Activated CD4-positive, alpha-beta T cell treated with anti-CD3 and anti-CD28 coated beads, Interleukin-2, Interleukin-4, amounts not matched to agents 100 ng/mL and 50 ng/mL, durations not matched to agents 16 hours and 8 hours (primary cell): Measurements from ENCODE around the gene TBX4.
"Not testable (repeated sequence)": the region's sequence is repeated elsewhere in the genome, so short reads cannot be mapped to it uniquely, and the experiment has no call there.

Experiments
- DNase-seq: peaks from one replicate; pipeline ENCODE4 v3.0.0-alpha.2; 2020; ENCODE audit warnings: low spot score

Gene TBX4

DNA sequence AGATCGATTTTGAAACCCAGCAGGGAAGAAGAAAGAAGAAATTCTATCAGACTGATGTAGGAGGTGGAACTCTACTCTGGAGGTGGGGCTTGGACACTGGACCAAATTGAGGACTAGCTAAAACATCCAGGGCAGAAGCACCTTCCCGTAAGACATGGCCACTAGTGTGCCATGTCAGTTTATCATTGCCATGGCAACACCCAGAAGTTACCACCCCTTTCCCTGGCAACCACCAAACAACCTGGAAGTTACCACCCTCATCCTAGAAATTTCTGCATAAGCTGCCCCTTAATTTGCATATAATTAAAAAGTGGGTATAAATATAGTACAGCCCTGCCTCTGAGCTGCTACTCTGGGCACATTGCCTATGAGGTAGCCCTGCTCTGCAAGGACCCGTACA lies 72.1 kb downstream of the TBX4 start:
- DNase-seq = no peak

DNA sequence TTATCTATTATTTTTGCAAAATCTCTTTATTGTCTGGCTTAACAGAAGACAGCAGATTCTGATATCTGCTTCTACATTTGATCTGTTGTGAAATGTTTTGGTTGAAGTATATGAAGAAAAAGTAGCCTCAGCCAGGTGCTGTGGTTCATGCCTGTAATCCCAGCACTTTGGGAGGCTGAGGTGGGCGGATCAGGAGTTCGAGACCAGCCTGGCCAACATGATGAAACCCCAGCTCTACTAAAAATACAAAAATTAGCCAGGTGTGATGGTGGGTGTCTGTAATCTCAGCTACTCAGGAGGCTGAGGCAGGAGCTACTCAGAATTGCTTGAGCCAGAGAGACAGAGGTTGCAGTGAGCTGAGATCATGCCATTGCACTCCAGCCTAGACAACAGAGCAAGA lies 75.2 kb downstream of the TBX4 start:
- not testable (repeated sequence) for DNase-seq

DNA sequence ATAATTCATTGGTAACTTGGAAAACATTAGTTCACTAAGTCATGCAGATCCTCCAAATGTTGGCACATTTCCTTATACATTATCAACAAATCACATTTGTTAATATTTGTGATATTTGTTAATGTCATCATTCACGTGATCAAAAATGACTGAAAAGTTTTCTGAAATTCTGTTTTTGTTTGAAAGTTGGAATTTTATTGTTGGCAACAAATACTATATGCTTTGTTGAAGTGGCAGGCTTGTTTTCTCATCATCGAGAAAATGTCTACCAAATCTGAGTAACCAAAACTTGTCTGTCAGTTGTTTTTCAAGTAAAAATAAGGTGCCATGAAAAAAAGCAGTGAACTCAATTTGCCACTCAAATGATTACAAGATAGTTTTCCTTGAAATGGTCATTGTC lies 75.9 kb downstream of the TBX4 start:
- no peak for DNase-seq

DNA sequence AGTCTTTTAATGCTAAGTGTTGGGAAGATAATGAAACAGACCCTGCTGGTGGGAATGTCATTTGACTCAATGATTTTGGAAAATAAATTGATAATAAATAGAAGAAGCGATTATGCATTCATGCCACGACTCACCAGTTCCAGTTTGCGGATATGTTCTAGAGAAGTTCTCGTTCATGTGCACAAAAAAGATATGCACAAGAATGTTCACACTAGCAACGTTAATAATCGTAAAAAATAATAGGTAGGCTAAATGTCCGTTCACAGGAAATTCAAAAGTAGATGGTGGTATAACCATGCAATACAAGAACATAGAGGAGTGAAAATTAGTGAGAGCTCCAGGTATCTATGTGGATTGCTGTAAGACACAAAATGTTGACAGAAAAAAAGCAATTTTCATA lies 79.0 kb downstream of the TBX4 start:
- no peak for DNase-seq

DNA sequence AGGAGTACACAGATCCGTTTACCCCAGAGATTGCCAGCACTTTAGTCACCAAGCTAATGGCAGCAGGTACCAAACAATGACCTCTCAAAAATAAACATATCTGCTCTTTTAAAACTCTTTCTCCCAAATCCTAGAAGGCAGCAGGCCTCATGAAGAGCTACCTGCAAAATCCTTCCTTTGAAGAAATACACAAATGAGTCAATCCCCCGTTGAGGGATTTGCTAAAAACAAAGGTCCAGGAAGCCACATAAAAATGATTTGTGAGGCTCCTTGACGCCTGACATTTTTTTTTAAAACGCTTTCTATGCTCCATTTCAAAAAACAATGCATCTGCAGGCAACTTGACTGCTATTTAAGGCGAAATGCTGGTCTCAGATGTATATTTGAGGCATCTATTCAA lies 80.6 kb downstream of the TBX4 start:
- no peak for DNase-seq

DNA sequence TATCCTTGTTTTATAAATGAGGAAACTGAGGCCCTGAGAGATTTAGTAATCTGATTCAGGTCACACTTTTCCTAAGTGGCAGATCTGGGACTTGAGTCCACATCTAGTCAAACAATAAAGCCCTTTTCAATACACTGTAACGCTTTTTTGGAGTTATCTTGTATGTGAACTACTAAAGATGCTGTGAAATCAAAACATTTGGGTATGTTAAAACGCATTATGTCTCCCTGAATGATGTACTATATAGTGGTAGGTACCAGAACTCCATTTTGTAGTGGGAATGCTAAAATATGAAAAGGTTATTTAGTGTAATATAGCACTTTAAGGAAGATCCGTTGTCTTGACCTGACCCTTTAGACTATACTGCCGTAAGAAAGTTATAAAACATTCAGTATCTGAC lies 81.6 kb downstream of the TBX4 start:
- DNase-seq = no peak

DNA sequence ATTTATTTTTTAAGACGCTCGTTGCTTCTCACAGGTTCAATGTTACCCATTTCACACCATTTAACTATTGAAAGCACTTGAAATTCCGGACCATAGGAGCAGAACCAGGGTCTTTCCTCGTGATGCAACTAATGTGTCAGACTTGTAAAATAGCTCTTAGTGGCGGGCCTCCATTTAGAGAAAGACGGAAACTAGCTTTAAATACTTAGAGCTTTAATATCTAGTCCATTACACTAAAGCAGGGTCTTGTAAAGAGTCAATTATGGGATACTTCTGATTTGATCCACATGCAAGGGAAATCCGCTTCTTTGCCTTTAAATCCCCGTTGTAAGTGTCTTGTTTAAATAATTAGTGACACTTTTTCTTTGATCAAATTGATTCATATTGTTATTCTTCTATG lies 82.2 kb downstream of the TBX4 start:
- no peak for DNase-seq
